Smooth muscle cell (in vitro differentiated cells): ENCODE measurements around the gene CYP27A1. TPM values are rescaled to one million over a fixed set of nuclear protein-coding genes. Genes with fewer than 3 reads are reported as not detected.

ENCODE experiments used
- DNase-seq: peaks from one replicate; lab custom pipeline; 2025; ENCODE audit not compliant: unreplicated experiment; lab: John Stamatoyannopoulos, UW
- H2AFZ ChIP-seq: fragments of 200-600 bp; sonication (generic); 2 replicates; pipeline ENCODE4 v1.6.0; 2016; ENCODE audit warnings: antibody characterized with exemption, low read depth, mild to moderate bottlenecking
- H3F3A ChIP-seq: fragments of 200-600 bp; sonication (generic); 2 replicates; pipeline ENCODE4 v1.6.0; 2017; ENCODE audit warnings: antibody characterized with exemption, low read depth
- H3K27ac ChIP-seq: fragments of 200-600 bp; sonication (generic); 2 replicates; pipeline ENCODE4 v1.5.1; 2016; ENCODE audit warnings: low read depth, mild to moderate bottlenecking
- H3K27me3 ChIP-seq: fragments of 200-600 bp; sonication (generic); 2 replicates; pipeline ENCODE4 v1.6.1; 2016; ENCODE audit warnings: low read depth, mild to moderate bottlenecking
- H3K36me3 ChIP-seq: fragments of 200-600 bp; sonication (generic); 2 replicates; pipeline ENCODE4 v1.5.1; 2016; ENCODE audit warnings: low read depth
- H3K4me1 ChIP-seq: fragments of 200-600 bp; sonication (generic); 2 replicates; pipeline ENCODE4 v1.5.1; 2016; ENCODE audit warnings: low read depth
- H3K4me2 ChIP-seq: fragments of 200-600 bp; sonication (generic); 2 replicates; pipeline ENCODE4 v1.6.0; 2016; ENCODE audit warnings: mild to moderate bottlenecking
- H3K4me3 ChIP-seq: fragments of 200-600 bp; sonication (generic); 2 replicates; pipeline ENCODE4 v1.5.1; 2016; ENCODE audit warnings: mild to moderate bottlenecking
- H3K79me2 ChIP-seq: fragments of 200-600 bp; sonication (generic); 2 replicates; pipeline ENCODE4 v1.6.0; 2016; ENCODE audit warnings: low read depth, mild to moderate bottlenecking
- H3K9ac ChIP-seq: fragments of 200-600 bp; sonication (generic); 2 replicates; pipeline ENCODE4 v1.6.0; 2016; ENCODE audit warnings: low read depth
- H3K9me3 ChIP-seq: fragments of 200-600 bp; sonication (generic); replicated peaks from 2 replicates; pipeline ENCODE4 v1.5.1; 2016; ENCODE audit warnings: low read depth
- H4K20me1 ChIP-seq: fragments of 200-600 bp; sonication (generic); 2 replicates; pipeline ENCODE4 v1.6.0; 2016; ENCODE audit warnings: low read depth
- WGBS: methylation state at CpG from one replicate; pipeline ENCODE4 v1.1.7; 2016; ENCODE audit warnings: low lambda C conversion rate; 5-methylcytosine and 5-hydroxymethylcytosine counted together
- polyA plus RNA-seq: library from polyadenylated mRNA; unstranded; fragments of >200 nt; fragmentation: Nextera tagmentation; extraction: Ambion mirVana; gene quantifications from 2 replicates; pipeline ENCODE4 v1.2.1, GENCODE V29; 2016
- total RNA-seq: library from RNA; depleted of rRNA; stranded (reverse); fragments of >200 nt; gene quantifications from 2 replicates; pipeline ENCODE4 v1.2.3, GENCODE V29; 2014
- TF ChIP-seq, protein P1 (sequence below): fragments of 200-600 bp; sonication (generic); IDR thresholded peaks from 2 replicates; pipeline ENCODE4 v1.5.1; 2017; ENCODE audit warnings: borderline replicate concordance, mild to moderate bottlenecking, antibody characterized with exemption; ENCODE audit not compliant: insufficient read depth, poor library complexity, severe bottlenecking

Gene CYP27A1
- total and polyA plus RNA-seq, 2 experiments from 2014 or later: 11.2 to 11.5 TPM

DNA sequence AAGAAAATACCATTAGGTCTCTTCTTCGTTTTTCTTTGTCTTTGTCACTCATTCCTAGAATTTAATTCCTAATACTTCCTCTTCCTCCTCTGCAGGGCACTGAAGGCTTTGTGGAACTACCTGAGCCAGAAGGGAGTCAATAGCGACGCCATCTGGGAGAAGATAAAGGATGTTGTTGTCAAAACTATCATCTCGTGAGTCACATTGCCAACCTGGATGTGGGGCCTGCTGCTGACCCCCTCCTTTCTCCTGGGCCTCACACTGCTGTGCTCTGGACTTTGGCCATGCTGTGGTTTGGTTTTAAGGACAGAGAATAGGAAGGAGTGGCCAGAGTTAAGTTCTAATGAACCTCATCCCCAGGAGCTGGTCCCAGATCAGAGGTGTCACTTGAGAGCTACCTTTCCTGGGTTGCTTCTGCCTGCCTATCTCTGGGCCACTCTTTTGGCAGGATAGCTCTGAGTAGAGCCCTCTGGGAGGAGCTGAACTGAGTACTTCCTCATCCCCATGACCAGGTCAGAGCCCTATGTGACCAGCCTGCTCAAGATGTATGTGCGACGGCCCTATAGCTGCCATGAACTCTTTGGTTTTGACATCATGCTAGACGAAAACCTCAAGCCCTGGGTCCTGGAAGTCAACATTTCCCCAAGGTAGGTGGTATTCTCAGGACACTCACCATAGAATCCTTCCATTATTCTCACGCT, 33.1 kb upstream of the CYP27A1 start:
- Histone ChIP-seq H2AFZ (no peak overlapping the region), H3K9me3 (no peaks in the 10 kb centered on the region), H4K20me1 (no peaks in the 10 kb centered on the region), H3K4me3 (no peak overlapping the region), H3F3A (no peaks in the 10 kb centered on the region), H3K9ac (no peak overlapping the region), H3K27me3 (no peaks in the 10 kb centered on the region), H3K36me3 (peaks cover 20% of the 10 kb centered on the region), H3K4me2 (no peak overlapping the region), H3K4me1 (no peaks in the 10 kb centered on the region), H3K27ac (no peak overlapping the region), H3K79me2 (no peaks in the 10 kb centered on the region)
- TF ChIP-seq, protein P1, sequence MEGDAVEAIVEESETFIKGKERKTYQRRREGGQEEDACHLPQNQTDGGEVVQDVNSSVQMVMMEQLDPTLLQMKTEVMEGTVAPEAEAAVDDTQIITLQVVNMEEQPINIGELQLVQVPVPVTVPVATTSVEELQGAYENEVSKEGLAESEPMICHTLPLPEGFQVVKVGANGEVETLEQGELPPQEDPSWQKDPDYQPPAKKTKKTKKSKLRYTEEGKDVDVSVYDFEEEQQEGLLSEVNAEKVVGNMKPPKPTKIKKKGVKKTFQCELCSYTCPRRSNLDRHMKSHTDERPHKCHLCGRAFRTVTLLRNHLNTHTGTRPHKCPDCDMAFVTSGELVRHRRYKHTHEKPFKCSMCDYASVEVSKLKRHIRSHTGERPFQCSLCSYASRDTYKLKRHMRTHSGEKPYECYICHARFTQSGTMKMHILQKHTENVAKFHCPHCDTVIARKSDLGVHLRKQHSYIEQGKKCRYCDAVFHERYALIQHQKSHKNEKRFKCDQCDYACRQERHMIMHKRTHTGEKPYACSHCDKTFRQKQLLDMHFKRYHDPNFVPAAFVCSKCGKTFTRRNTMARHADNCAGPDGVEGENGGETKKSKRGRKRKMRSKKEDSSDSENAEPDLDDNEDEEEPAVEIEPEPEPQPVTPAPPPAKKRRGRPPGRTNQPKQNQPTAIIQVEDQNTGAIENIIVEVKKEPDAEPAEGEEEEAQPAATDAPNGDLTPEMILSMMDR: no peak
- DNase-seq: no peak
- WGBS: 97% methylated on average over 8 of the region's 8 CpGs

GRCh38 chr2:218754201-218754600, 27.7 kb upstream of the CYP27A1 start:
- H3K36me3 ChIP-seq: peaks cover 13% of the 10 kb centered on the region
- H3K27me3 ChIP-seq: no peaks in the 10 kb centered on the region
- no peak overlapping the region for H3K4me2 ChIP-seq
- no peaks in the 10 kb centered on the region for H3K4me1 ChIP-seq
- no peaks in the 10 kb centered on the region for H3K9me3 ChIP-seq
- H3F3A ChIP-seq: no peaks in the 10 kb centered on the region
- H2AFZ ChIP-seq: no peak overlapping the region
- H3K27ac ChIP-seq: no peak overlapping the region
- no peaks in the 10 kb centered on the region for H4K20me1 ChIP-seq
- no peak overlapping the region for H3K9ac ChIP-seq
- 97% methylated on average over 3 of the region's 3 CpGs for WGBS
- TF ChIP-seq, protein P1: no peak
- DNase-seq: no peak
- H3K79me2 ChIP-seq: no peaks in the 10 kb centered on the region
- H3K4me3 ChIP-seq: no peak overlapping the region

DNA sequence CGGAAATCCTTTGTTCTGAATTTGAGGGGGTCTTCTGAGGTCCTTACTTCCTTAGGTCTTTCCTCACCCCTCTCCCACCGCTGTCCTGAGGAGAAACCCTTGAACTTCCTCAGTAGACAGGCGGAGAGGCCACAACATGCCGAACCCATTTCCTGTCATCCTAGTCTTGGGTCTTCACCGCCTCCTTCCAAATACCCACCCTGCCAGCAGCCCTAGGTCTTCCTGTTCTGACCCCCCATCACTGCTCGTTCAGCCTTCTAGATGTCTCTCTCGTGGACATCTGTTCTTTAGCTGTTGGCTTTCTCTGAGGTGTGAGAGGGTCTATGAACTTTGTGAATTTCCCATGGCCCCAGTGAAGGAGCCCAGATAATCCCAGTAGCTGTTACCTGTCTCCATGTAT, 27.2 kb upstream of the CYP27A1 start:
- Histone ChIP-seq H2AFZ (no peak overlapping the region), H3K4me3 (no peak overlapping the region), H3F3A (no peaks in the 10 kb centered on the region), H3K27me3 (no peaks in the 10 kb centered on the region), H3K36me3 (peaks cover 8% of the 10 kb centered on the region), H3K9ac (no peak overlapping the region), H3K79me2 (no peaks in the 10 kb centered on the region), H3K27ac (no peak overlapping the region), H3K4me1 (no peaks in the 10 kb centered on the region), H4K20me1 (no peaks in the 10 kb centered on the region), H3K4me2 (no peak overlapping the region), H3K9me3 (no peaks in the 10 kb centered on the region)
- no peak for DNase-seq
- TF ChIP-seq, protein P1: no peak
- 98% methylated on average over 7 of the region's 7 CpGs for WGBS

- H3K27me3 ChIP-seq: no peaks in the 10 kb centered on the region
- no peaks in the 10 kb centered on the region for H4K20me1 ChIP-seq
- WGBS: 100% methylated on average over 3 of the region's 3 CpGs
- DNase-seq: no peak
- TF ChIP-seq, protein P1: no peak
- H3K9me3 ChIP-seq: no peaks in the 10 kb centered on the region
- H3K4me2 ChIP-seq: no peak overlapping the region
- H3K4me1 ChIP-seq: no peaks in the 10 kb centered on the region
- no peak overlapping the region for H3K27ac ChIP-seq
- no peak overlapping the region for H2AFZ ChIP-seq
- H3K79me2 ChIP-seq: no peaks in the 10 kb centered on the region
- no peak overlapping the region for H3K4me3 ChIP-seq
- peaks cover 8% of the 10 kb centered on the region for H3K36me3 ChIP-seq
- H3K9ac ChIP-seq: no peak overlapping the region
- no peaks in the 10 kb centered on the region for H3F3A ChIP-seq
These were observed 26.8 kb upstream of the CYP27A1 start for GRCh38 chr2:218755198-218755566.
